NT2/D1 (cell line): ENCODE results near the gene ARL8B.

Experiments used
- DNase-seq: peaks from one replicate; pipeline ENCODE4 v3.0.0-alpha.2; 2011; ENCODE audit warnings: low read depth, low spot score
- H3K27me3 ChIP-seq: 2 replicates; pipeline ENCODE4 v1.6.0; 2011; ENCODE audit warnings: mild to moderate bottlenecking; ENCODE audit not compliant: insufficient read length, insufficient read depth
- H3K36me3 ChIP-seq: 2 replicates; pipeline ENCODE4 v1.6.1; 2011; ENCODE audit warnings: mild to moderate bottlenecking, low read length, mixed read lengths; ENCODE audit not compliant: insufficient read depth, insufficient read length
- H3K4me1 ChIP-seq: 2 replicates; pipeline ENCODE4 v1.5.1; 2011; ENCODE audit not compliant: insufficient read depth, insufficient read length
- H3K4me3 ChIP-seq: 2 replicates; pipeline ENCODE4 v1.5.1; 2011; ENCODE audit warnings: low read depth; ENCODE audit not compliant: insufficient read length
- H3K9ac ChIP-seq: 2 replicates; pipeline ENCODE4 v1.6.0; 2011; ENCODE audit warnings: low read depth; ENCODE audit not compliant: insufficient read length
- H3K9me3 ChIP-seq: 2 replicates; pipeline ENCODE4 v1.5.1; 2011; ENCODE audit warnings: mild to moderate bottlenecking, low read length; ENCODE audit not compliant: insufficient read depth
- SUZ12 ChIP-seq: IDR thresholded peaks from 2 replicates; pipeline ENCODE4 v1.6.1; 2011; ENCODE audit not compliant: insufficient read length, insufficient read depth; ENCODE audit errors: extremely low read depth
- YY1 ChIP-seq: IDR thresholded peaks from 2 replicates; pipeline ENCODE4 v1.6.1; 2011; ENCODE audit not compliant: insufficient read length, insufficient read depth
- ZNF274 ChIP-seq: IDR thresholded peaks from 2 replicates; pipeline ENCODE4 v1.6.1; 2011; ENCODE audit warnings: mild to moderate bottlenecking, low read depth, low read length

ARL8B gene

DNA sequence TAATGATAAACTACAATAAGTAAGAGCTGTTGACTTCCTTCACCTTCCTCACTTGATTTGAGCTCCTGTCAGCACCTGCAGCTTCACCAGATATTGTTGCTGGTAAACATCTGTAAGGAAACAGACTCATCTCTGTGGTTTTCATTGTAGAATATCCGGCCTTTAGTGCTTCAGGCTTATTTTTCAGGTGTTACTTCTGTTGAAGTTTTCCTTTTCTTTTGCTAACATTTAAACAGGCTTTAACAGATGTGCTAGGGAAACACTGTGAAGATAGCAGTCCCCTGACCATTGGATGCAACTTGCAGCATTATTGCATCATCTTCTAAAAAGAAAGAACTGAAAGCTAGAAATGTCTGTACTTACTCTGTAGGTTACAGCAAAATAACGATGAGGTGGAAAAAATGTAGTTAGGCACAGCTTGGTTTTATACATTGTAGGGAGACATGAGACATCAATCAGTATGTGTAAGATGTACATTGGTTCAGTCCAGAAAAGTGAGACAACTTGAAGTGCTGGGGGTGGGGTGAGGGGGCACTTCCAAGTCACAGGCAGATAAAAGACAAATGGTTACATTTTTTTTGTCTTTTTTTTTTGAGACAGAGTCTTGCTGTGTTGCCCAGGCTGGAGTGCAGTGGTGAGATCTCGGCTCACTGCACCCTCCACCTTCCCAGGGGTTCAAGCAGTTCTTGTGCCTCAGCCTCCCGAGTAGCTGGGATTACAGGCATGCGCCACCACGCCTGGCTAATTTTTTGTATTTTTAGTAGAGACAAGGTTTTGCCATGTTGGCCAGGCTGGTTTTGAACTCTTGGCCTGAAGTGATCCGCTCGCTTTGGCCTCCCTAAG lies 75.6 kb downstream of the ARL8B start:
- no peak overlapping the region for H3K9ac ChIP-seq
- no peaks in the 10 kb centered on the region for H3K9me3 ChIP-seq
- no peaks in the 10 kb centered on the region for H3K4me1 ChIP-seq
- no peaks in the 10 kb centered on the region for H3K27me3 ChIP-seq
- TF ChIP-seq SUZ12 (no peak), ZNF274 (no peak), YY1 (no peak)
- no peak for DNase-seq
- H3K36me3 ChIP-seq, result peaks cover 41% of the 10 kb centered on the region
- no peak overlapping the region for H3K4me3 ChIP-seq

DNA sequence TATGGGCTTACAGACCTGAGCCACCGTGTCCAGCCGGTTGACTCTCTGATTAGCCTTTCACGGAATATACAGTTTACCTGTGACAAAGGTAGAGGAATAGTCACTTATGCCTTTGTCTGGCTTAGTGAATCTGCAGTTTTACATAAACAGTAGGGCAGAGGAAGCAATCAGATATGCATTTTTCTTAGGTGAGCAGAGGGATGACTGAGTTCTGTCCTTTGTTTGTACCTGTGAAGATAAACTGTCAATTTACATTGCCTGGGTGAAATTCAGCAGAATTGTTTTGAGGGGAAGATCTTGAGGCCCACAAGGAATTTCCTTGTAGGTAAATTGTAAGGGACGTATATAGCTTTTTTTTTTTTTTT lies 76.2 kb downstream of the ARL8B start:
- no peaks in the 10 kb centered on the region for H3K4me1 ChIP-seq
- no peak for TF ChIP-seq YY1
- TF ChIP-seq SUZ12, result no peak
- TF ChIP-seq ZNF274, result no peak
- no peaks in the 10 kb centered on the region for H3K9me3 ChIP-seq
- H3K36me3 ChIP-seq, result peaks cover 47% of the 10 kb centered on the region
- H3K4me3 ChIP-seq, result no peak overlapping the region
- H3K9ac ChIP-seq, result no peak overlapping the region
- no peaks in the 10 kb centered on the region for H3K27me3 ChIP-seq
- DNase-seq, result no peak

DNA sequence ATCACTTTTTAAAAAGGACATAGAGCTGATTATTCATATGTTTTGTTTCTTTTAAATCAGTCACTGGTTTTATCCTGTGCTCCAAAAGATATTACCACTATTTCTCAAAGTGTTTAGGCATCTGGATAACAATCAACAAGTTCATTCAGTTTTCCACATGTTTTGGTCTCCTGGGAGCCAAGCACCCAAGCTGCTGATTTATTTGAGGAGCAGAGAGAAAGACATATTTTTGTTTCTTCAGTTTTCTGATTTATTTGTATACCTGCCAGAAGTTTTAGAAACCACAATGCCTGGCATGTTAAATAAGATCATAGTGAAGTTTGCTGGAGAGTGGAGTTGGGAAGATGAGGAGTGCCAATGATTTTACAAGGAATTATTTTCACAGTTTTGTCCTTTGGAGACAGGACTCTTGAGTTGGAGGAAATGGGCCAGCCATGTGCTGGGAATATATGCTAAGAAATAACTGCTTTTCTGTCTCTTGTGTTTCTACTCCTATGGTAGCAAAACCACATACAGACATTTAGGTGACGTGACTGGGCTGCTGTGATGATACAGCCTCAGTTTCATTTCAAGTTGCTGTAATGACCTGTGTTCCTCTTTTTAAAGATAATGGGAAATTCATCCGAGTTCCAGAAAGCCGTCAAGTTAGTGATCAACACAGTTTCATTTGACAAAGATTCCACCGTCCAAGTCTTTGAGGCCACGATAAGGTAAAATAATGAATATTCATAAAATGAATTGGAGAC lies 77.1 kb downstream of the ARL8B start:
- no peak for DNase-seq
- Histone ChIP-seq H3K9ac (no peak overlapping the region), H3K4me3 (no peak overlapping the region), H3K36me3 (peaks cover 51% of the 10 kb centered on the region), H3K4me1 (no peaks in the 10 kb centered on the region), H3K9me3 (no peaks in the 10 kb centered on the region), H3K27me3 (no peaks in the 10 kb centered on the region)
- TF ChIP-seq SUZ12, result no peak
- TF ChIP-seq ZNF274, result no peak
- TF ChIP-seq YY1, result no peak

DNA sequence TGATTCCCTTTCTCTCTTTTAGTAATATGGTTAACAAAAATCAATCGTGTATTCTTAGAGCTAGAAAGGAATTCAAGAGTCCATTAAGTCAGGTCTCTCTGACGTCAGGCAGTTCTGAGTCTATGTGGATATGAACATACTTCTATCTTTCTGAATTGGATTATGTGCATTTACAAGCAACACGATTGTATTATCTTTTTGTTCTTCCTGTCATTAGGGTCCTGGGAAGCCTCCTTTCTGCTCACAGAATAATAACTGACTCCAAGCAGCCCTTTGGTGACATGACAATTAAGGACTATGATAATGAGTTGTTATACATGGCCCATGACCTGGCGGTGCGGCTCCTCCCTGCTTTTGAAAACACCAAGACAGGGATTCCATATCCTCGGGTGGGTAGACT lies 79.4 kb downstream of the ARL8B start:
- Histone ChIP-seq H3K9me3 (no peaks in the 10 kb centered on the region), H3K4me1 (no peaks in the 10 kb centered on the region), H3K9ac (no peak overlapping the region), H3K4me3 (no peak overlapping the region), H3K27me3 (no peaks in the 10 kb centered on the region), H3K36me3 (peaks cover 69% of the 10 kb centered on the region)
- no peak for TF ChIP-seq SUZ12
- no peak for TF ChIP-seq ZNF274
- TF ChIP-seq YY1, result no peak
- DNase-seq, result no peak

DNA sequence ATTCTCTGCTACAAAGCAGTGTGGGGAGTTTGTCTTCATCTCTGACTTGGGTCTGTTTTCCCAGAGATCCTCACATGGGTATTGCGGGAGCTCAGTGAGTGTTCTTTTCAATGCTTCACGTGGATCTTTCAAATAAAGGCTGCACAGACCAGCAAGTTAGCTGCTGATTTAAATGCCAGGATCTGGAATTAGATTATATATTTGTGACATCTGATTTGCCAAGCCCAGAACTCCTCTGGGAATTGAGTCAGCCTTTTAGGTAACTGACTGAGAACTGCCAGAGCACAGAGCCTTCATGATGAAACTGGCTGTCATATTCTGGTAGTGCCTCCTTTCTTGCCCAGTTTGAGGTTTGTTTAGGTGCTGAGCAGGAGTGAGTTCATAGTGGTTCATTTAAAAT lies 80.1 kb downstream of the ARL8B start:
- DNase-seq, result no peak
- Histone ChIP-seq H3K4me3 (no peak overlapping the region), H3K9ac (no peak overlapping the region), H3K4me1 (no peaks in the 10 kb centered on the region), H3K36me3 (peaks cover 76% of the 10 kb centered on the region), H3K9me3 (no peaks in the 10 kb centered on the region), H3K27me3 (no peaks in the 10 kb centered on the region)
- no peak for TF ChIP-seq ZNF274
- TF ChIP-seq SUZ12, result no peak
- no peak for TF ChIP-seq YY1

DNA sequence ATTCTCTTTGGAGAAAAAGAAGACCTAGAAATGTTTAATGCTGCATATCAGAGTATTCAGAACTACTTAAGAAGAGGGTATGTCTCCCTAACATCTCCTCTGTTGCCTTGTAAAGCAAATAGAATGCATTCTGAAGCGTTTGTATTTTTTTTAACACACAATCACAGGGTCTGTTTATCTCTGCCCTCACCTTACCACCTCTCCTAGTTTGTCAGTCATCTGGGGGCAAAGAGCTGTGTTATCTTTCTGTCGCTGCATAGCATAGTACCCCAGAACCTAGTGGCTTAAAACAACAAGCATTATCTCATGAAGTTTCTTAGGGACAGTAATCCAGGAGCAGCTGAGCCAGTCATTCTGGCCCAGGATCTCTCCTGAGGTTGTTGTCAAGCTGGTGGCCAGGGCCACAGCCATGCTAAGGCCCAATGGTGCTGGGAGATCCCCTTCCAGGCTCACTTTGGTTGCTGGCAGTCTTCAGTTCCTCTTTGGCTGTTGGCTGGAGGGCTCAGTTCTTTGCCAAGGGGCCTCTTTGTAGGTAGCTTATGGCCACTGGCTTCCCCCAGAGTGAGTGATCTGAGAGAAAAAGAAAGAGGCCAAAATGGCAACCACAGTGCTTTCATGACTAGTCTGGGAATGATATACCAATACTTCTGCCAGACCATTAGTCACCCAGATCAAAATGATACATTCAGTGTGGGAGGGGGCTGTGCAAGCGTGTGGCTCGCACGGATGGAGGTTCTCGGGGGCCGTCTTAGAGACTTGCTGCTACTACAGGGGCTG lies 83.3 kb downstream of the ARL8B start:
- Histone ChIP-seq H3K36me3 (peaks cover 89% of the 10 kb centered on the region), H3K27me3 (no peaks in the 10 kb centered on the region), H3K4me1 (no peaks in the 10 kb centered on the region), H3K9ac (no peak overlapping the region), H3K4me3 (no peak overlapping the region), H3K9me3 (no peaks in the 10 kb centered on the region)
- no peak for DNase-seq
- TF ChIP-seq ZNF274, result no peak
- no peak for TF ChIP-seq YY1
- no peak for TF ChIP-seq SUZ12

DNA sequence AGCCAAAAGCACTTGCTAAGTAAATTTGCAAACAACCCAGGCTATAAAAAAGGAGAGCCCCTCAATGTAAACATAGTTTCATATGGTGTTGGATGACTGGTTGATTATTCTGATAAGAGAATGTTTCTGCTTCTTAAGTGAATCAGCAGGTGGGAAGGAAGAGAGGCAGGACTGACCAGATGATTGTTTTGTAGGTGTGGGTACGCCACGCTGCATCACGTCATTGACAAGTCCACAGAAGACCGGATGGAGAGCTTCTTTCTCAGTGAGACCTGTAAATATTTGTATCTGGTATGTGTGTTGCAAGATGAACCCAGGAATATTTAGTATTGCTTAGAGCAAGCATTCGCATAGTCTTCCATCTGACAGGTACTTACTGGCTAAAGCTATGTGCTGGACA lies 88.8 kb downstream of the ARL8B start:
- H3K27me3 ChIP-seq, result no peaks in the 10 kb centered on the region
- no peak for TF ChIP-seq YY1
- H3K9ac ChIP-seq, result no peak overlapping the region
- no peak for DNase-seq
- H3K4me1 ChIP-seq, result peaks cover 4% of the 10 kb centered on the region
- H3K36me3 ChIP-seq, result peaks cover 91% of the 10 kb centered on the region
- no peaks in the 10 kb centered on the region for H3K9me3 ChIP-seq
- no peak overlapping the region for H3K4me3 ChIP-seq
